Nephron (organoid): ENCODE results near the gene VWF.
A peak's percentile ranks its signal among the peaks of the same experiment; 100 is the strongest.

Experiments
- H3K27ac Mint-ChIP-seq, 3 experiments: 2 replicates each; pipeline ENCODE4 v1.8.0; 2020; ENCODE audit warnings: mixed read lengths in 3 of 3, mild to moderate bottlenecking in 2 of 3, moderate library complexity in 1 of 3
- H3K27me3 Mint-ChIP-seq: 2 replicates; pipeline ENCODE4 v1.8.0; 2021; ENCODE audit warnings: low read depth, mild to moderate bottlenecking, moderate library complexity, mixed read lengths
- H3K36me3 Mint-ChIP-seq: 2 replicates; pipeline ENCODE4 v1.8.0; 2020; ENCODE audit warnings: low read depth, mixed read lengths
- H3K4me1 Mint-ChIP-seq: 2 replicates; pipeline ENCODE4 v1.8.0; 2020; ENCODE audit warnings: mixed read lengths
- H3K4me3 Mint-ChIP-seq, 3 experiments: 2 replicates each; pipeline ENCODE4 v1.8.0; 2020; ENCODE audit warnings: mild to moderate bottlenecking in 3 of 3, mixed read lengths in 3 of 3, moderate library complexity in 2 of 3
- H3K9me3 Mint-ChIP-seq: 2 replicates; pipeline ENCODE4 v1.8.0; 2020; ENCODE audit warnings: mixed read lengths
- CTCF ChIP-seq, 3 experiments: fragments of 200-600 bp; sonication (generic); IDR thresholded peaks; one replicate each; pipeline ENCODE4 v1.5.0; 2021; ENCODE audit warnings: antibody characterized with exemption in 3 of 3; ENCODE audit not compliant: unreplicated experiment in 3 of 3

VWF gene

GRCh38 chr12:5908251-5908650 is 216.2 kb downstream of the VWF start:
- Mint-ChIP-seq H3K9me3 (no peaks in the 10 kb centered on the region), H3K4me1 (no peaks in the 10 kb centered on the region), H3K27ac (peak overlapping the region in 1 of 3 experiments; percentile 84), H3K4me3 (no peak overlapping the region), H3K36me3 (no peaks in the 10 kb centered on the region), H3K27me3 (peaks cover 28% of the 10 kb centered on the region)
- no peak for TF ChIP-seq CTCF (IDR thresholded peaks at IDR 0.05; ENCODE audit: unreplicated experiment in 3 of 3)

GRCh38 chr12:5907807-5908206 is 216.7 kb downstream of the VWF start:
- Mint-ChIP-seq H3K9me3 (no peaks in the 10 kb centered on the region), H3K4me3 (no peak overlapping the region), H3K4me1 (no peaks in the 10 kb centered on the region), H3K36me3 (no peaks in the 10 kb centered on the region), H3K27ac (peak overlapping the region in 1 of 3 experiments; percentile 84), H3K27me3 (peaks cover 24% of the 10 kb centered on the region)
- TF ChIP-seq CTCF (IDR thresholded peaks at IDR 0.05; ENCODE audit: unreplicated experiment in 3 of 3): no peak

- Mint-ChIP-seq H3K27ac (no peak overlapping the region), H3K27me3 (peaks cover 15% of the 10 kb centered on the region), H3K9me3 (no peaks in the 10 kb centered on the region), H3K36me3 (no peaks in the 10 kb centered on the region), H3K4me3 (no peak overlapping the region), H3K4me1 (no peaks in the 10 kb centered on the region)
- no peak for TF ChIP-seq CTCF (IDR thresholded peaks at IDR 0.05; ENCODE audit: unreplicated experiment in 3 of 3)
Measured at GRCh38 chr12:5905757-5906156, 218.7 kb downstream of the VWF start.

GRCh38 chr12:5904969-5905368 is 219.5 kb downstream of the VWF start:
- Mint-ChIP-seq H3K27ac (no peak overlapping the region), H3K4me1 (no peaks in the 10 kb centered on the region), H3K4me3 (no peak overlapping the region), H3K36me3 (no peaks in the 10 kb centered on the region), H3K9me3 (no peaks in the 10 kb centered on the region), H3K27me3 (peaks cover 17% of the 10 kb centered on the region)
- no peak for TF ChIP-seq CTCF (IDR thresholded peaks at IDR 0.05; ENCODE audit: unreplicated experiment in 3 of 3)

- H3K9me3 Mint-ChIP-seq: no peaks in the 10 kb centered on the region
- H3K27me3 Mint-ChIP-seq: peaks cover 18% of the 10 kb centered on the region
- no peak for TF ChIP-seq CTCF (IDR thresholded peaks at IDR 0.05; ENCODE audit: unreplicated experiment in 3 of 3)
- H3K36me3 Mint-ChIP-seq: no peaks in the 10 kb centered on the region
- no peak overlapping the region for H3K4me3 Mint-ChIP-seq
- H3K27ac Mint-ChIP-seq: no peak overlapping the region
- no peaks in the 10 kb centered on the region for H3K4me1 Mint-ChIP-seq
Measured at GRCh38 chr12:5904441-5904840, 220.0 kb downstream of the VWF start.

- Mint-ChIP-seq H3K27me3 (peaks cover 13% of the 10 kb centered on the region), H3K4me1 (no peaks in the 10 kb centered on the region), H3K4me3 (no peak overlapping the region), H3K9me3 (peaks cover 1% of the 10 kb centered on the region), H3K27ac (no peak overlapping the region), H3K36me3 (no peaks in the 10 kb centered on the region)
- no peak for TF ChIP-seq CTCF (IDR thresholded peaks at IDR 0.05; ENCODE audit: unreplicated experiment in 3 of 3)
Measured at GRCh38 chr12:5902736-5903135, 221.7 kb downstream of the VWF start.
